Measurements from ENCODE around the gene AGPAT1. TPM values are rescaled to one million over a fixed set of nuclear protein-coding genes. Genes with fewer than 3 reads are reported as not detected.
A peak's percentile ranks its signal among the peaks of the same experiment; 100 is the strongest.

Gene AGPAT1
- total and polyA plus RNA-seq, 2 of the 13 experiments (the other 11 are each of a cell fraction or from before 2014, with no cell fraction given) = 51.3 to 139 TPM

- peak; percentile 74 for TF ChIP-seq TAF1 (CRISPR knock-in tag; IDR thresholded peaks at IDR 0.05)
- TF ChIP-seq ZBTB38 (CRISPR knock-in tag; IDR thresholded peaks at IDR 0.05) = no peak; the same call in 1 of the 2 replicates
- TF ChIP-seq KAT8 (CRISPR knock-in tag; IDR thresholded peaks at IDR 0.05) = peak; percentile 94
- 0 out of 2 replicates have a peak, but pooled peaks have one; percentile 46 for TF ChIP-seq ZNF337 (CRISPR knock-in tag; IDR thresholded peaks at IDR 0.05; ENCODE audit: borderline replicate concordance, low read depth)
- TF ChIP-seq ZNF609 (CRISPR knock-in tag; IDR thresholded peaks at IDR 0.05; ENCODE audit: borderline replicate concordance) = peak; percentile 47; the same call in 1 of the 2 replicates
- 0 out of 2 replicates have a peak, but pooled peaks have one; percentile 79 for TF ChIP-seq ZNF232 (CRISPR knock-in tag; IDR thresholded peaks at IDR 0.05; ENCODE audit: borderline replicate concordance)
- TF ChIP-seq ZNF784 (CRISPR knock-in tag; IDR thresholded peaks at IDR 0.05; ENCODE audit: borderline replicate concordance) = peak; percentile 69; the same call in 1 of the 2 replicates
- no peak for TF ChIP-seq WIZ (CRISPR knock-in tag; IDR thresholded peaks at IDR 0.05)
- no peak for TF ChIP-seq GTF3A (CRISPR knock-in tag; conservative IDR thresholded peaks at IDR 0.05)
- peak; percentile 84 for TF ChIP-seq YEATS4 (CRISPR knock-in tag; IDR thresholded peaks at IDR 0.05; ENCODE audit: borderline replicate concordance)
- peak; percentile 51; the same call in 1 of the 2 replicates for TF ChIP-seq MEF2D (CRISPR knock-in tag; IDR thresholded peaks at IDR 0.05)
- no peak; the same call in 1 of the 2 replicates for TF ChIP-seq MXD1 (CRISPR knock-in tag; IDR thresholded peaks at IDR 0.05)
- TF ChIP-seq ERF (CRISPR knock-in tag; IDR thresholded peaks at IDR 0.05) = peak; percentile 63; the same call in 1 of the 2 replicates
- peak; percentile 41; the same call in 1 of the 2 replicates for TF ChIP-seq KDM4B (CRISPR knock-in tag; IDR thresholded peaks at IDR 0.05)
- peak; percentile 4; the same call in 1 of the 2 replicates for TF ChIP-seq ZBTB7A (CRISPR knock-in tag; IDR thresholded peaks at IDR 0.05)
- TF ChIP-seq ZFAT (CRISPR knock-in tag; conservative IDR thresholded peaks at IDR 0.05) = no peak
- TF ChIP-seq PREB (CRISPR knock-in tag; IDR thresholded peaks at IDR 0.05) = 0 out of 2 replicates have a peak, but pooled peaks have one; percentile 69
- peak; percentile 76 for TF ChIP-seq GATAD2A (CRISPR knock-in tag; IDR thresholded peaks at IDR 0.05)
- no peak for TF ChIP-seq U2AF2 (IDR thresholded peaks at IDR 0.05; ENCODE audit: low read depth, low read length)
Measured at GRCh38 chr6:32153564-32154513, 22.0 kb downstream of the AGPAT1 start, which contains the start of gene PPT2 (continued).
